ENCODE measurements around the gene BBS9. TPM values are rescaled to one million over a fixed set of nuclear protein-coding genes. Genes with fewer than 3 reads are reported as not detected.
"Not testable (repeated sequence)": the region's sequence is repeated elsewhere in the genome, so short reads cannot be mapped to it uniquely, and the experiment has no call there.

The BBS9 gene
- total RNA-seq, 1 donor from 2014 or later = 28.4 TPM

GRCh38 chr7:33258491-33258951, 129.2 kb downstream of the BBS9 start:
- no peaks in the 10 kb centered on the region for H3K27me3 ChIP-seq (ENCODE audit: low read depth)
- H3K36me3 ChIP-seq = no peaks in the 10 kb centered on the region
- no peaks in the 10 kb centered on the region for H3K9me3 ChIP-seq
- no peak overlapping the region for H3K27ac ChIP-seq
- intact Hi-C loops (cut with DNase I) = no loop called here
- DNase-seq = no peak
- ATAC-seq = no peak
- H3K4me3 ChIP-seq = no peak overlapping the region
- TF ChIP-seq CTCF (IDR thresholded peaks at IDR 0.05) = no peak
- H3K4me1 ChIP-seq = no peaks in the 10 kb centered on the region

GRCh38 chr7:33261585-33261984, 132.2 kb downstream of the BBS9 start:
- H3K4me3 ChIP-seq = no peak overlapping the region
- no peaks in the 10 kb centered on the region for H3K4me1 ChIP-seq
- no peak for TF ChIP-seq CTCF (IDR thresholded peaks at IDR 0.05)
- no peaks in the 10 kb centered on the region for H3K9me3 ChIP-seq
- no peaks in the 10 kb centered on the region for H3K36me3 ChIP-seq
- no peak for DNase-seq
- ATAC-seq = no peak
- H3K27ac ChIP-seq = no peak overlapping the region
- intact Hi-C loops (cut with DNase I) = no loop called here
- H3K27me3 ChIP-seq (ENCODE audit: low read depth) = no peaks in the 10 kb centered on the region

- no peaks in the 10 kb centered on the region for H3K27me3 ChIP-seq (ENCODE audit: low read depth)
- no peaks in the 10 kb centered on the region for H3K4me1 ChIP-seq
- no peak for ATAC-seq
- intact Hi-C loops (cut with DNase I) = no loop called here
- no peak for TF ChIP-seq CTCF (IDR thresholded peaks at IDR 0.05)
- no peak for DNase-seq
- no peak overlapping the region for H3K4me3 ChIP-seq
- H3K27ac ChIP-seq = no peak overlapping the region
- no peaks in the 10 kb centered on the region for H3K9me3 ChIP-seq
- H3K36me3 ChIP-seq = no peaks in the 10 kb centered on the region
Observed at GRCh38 chr7:33262476-33262875, 133.1 kb downstream of the BBS9 start.

GRCh38 chr7:33271839-33272371, 142.5 kb downstream of the BBS9 start:
- H3K4me1 ChIP-seq; H3K27me3 ChIP-seq (ENCODE audit: low read depth); H3K36me3 ChIP-seq; DNase-seq; intact Hi-C loops (cut with DNase I); H3K9me3 ChIP-seq; H3K27ac ChIP-seq; ATAC-seq; H3K4me3 ChIP-seq: not testable (repeated sequence)

- Histone ChIP-seq H3K4me3 (no peak overlapping the region), H3K27me3 (ENCODE audit: low read depth) (no peaks in the 10 kb centered on the region), H3K4me1 (no peaks in the 10 kb centered on the region), H3K27ac (no peak overlapping the region), H3K36me3 (no peaks in the 10 kb centered on the region), H3K9me3 (peaks cover 10% of the 10 kb centered on the region)
- intact Hi-C loops (cut with DNase I) = no loop called here
- DNase-seq = no peak
- no peak for TF ChIP-seq CTCF (IDR thresholded peaks at IDR 0.05)
- no peak for ATAC-seq
Observed at GRCh38 chr7:33273356-33273755, 144.0 kb downstream of the BBS9 start.

- intact Hi-C loops (cut with DNase I) = no loop called here
- Histone ChIP-seq H3K9me3 (peaks cover 16% of the 10 kb centered on the region), H3K27ac (no peak overlapping the region), H3K27me3 (ENCODE audit: low read depth) (no peaks in the 10 kb centered on the region), H3K4me3 (no peak overlapping the region), H3K4me1 (no peaks in the 10 kb centered on the region), H3K36me3 (no peaks in the 10 kb centered on the region)
- no peak for ATAC-seq
- no peak for DNase-seq
- no peak for TF ChIP-seq CTCF (IDR thresholded peaks at IDR 0.05)
Observed at GRCh38 chr7:33276325-33276724, 147.0 kb downstream of the BBS9 start.
